Effector memory CD4-positive, alpha-beta T cell (primary cell): ENCODE results near the gene TLE3.

ENCODE experiments used
- DNase-seq, 3 donors: peaks; one replicate each; pipeline ENCODE4 v3.0.0-alpha.2; 2020
- H3K27ac ChIP-seq: 2 replicates; pipeline ENCODE4 v1.7.0; 2013; ENCODE audit warnings: mild to moderate bottlenecking, low read length, moderate library complexity; ENCODE audit not compliant: insufficient read depth, poor library complexity, severe bottlenecking
- H3K27me3 ChIP-seq: replicated peaks from 2 replicates; pipeline ENCODE4 v1.7.0; 2013; ENCODE audit warnings: mild to moderate bottlenecking, low read length; ENCODE audit not compliant: insufficient read depth, control insufficient read depth, poor library complexity, severe bottlenecking
- H3K36me3 ChIP-seq: 2 replicates; pipeline ENCODE4 v1.7.0; 2013; ENCODE audit warnings: mild to moderate bottlenecking, low read length, moderate library complexity; ENCODE audit not compliant: control insufficient read depth, insufficient read depth
- H3K4me1 ChIP-seq: 2 replicates; pipeline ENCODE4 v1.7.0; 2013; ENCODE audit warnings: low read length, mild to moderate bottlenecking; ENCODE audit not compliant: control insufficient read depth, insufficient read depth, poor library complexity, severe bottlenecking
- H3K4me3 ChIP-seq: 2 replicates; pipeline ENCODE4 v1.7.0; 2013; ENCODE audit warnings: low read length, low read depth, mild to moderate bottlenecking; ENCODE audit not compliant: insufficient read depth, poor library complexity, severe bottlenecking
- H3K9me3 ChIP-seq: 2 replicates; pipeline ENCODE4 v1.7.0; 2013; ENCODE audit warnings: mild to moderate bottlenecking, low read length, moderate library complexity; ENCODE audit not compliant: control insufficient read depth

TLE3 gene

DNA sequence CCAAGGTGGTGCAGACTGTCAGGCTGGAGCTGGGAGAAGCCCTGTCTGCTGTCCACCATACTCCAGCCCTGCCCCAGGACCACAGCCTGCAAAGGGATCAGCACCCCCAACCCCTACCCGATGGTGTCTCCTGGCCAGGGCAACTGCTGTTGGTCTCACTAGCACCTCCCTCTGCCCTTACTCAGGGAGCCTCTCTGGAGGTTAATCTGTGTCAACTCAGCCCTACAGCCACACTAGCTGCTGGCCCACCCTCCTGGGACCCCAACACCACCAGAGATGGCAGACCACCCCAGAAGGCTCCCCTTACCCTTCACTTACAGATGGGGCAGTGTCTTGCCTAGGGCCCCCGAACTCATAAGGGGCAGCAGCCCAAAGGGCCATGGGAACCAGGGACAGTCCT lies 65.2 kb downstream of the TLE3 start:
- Histone ChIP-seq H3K27ac (no peak overlapping the region), H3K9me3 (no peaks in the 10 kb centered on the region), H3K36me3 (no peaks in the 10 kb centered on the region), H3K27me3 (no peaks in the 10 kb centered on the region), H3K4me1 (no peaks in the 10 kb centered on the region), H3K4me3 (no peak overlapping the region)
- DNase-seq: no peak

DNA sequence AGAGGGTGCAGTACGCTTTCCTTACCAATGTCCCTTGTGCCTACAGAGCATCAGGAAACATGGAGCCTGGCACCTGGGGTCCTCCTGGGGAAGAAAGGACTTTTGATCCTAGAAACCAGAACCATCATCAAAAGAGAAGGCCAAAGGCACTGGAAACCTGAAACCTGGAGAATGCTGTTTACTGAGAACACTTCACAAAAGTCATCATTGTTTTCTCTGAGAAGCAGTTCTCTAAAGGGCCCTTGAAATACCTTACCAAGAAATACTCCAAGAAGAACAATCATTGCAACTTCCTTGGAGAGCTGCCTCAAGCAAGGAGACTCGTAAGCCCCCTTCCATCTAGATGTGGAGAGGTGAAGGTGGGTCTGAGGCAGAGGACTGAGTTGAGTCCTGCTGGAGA lies 66.0 kb downstream of the TLE3 start:
- DNase-seq: no peak
- no peaks in the 10 kb centered on the region for H3K27me3 ChIP-seq
- no peak overlapping the region for H3K27ac ChIP-seq
- H3K36me3 ChIP-seq: no peaks in the 10 kb centered on the region
- no peak overlapping the region for H3K4me3 ChIP-seq
- H3K9me3 ChIP-seq: no peaks in the 10 kb centered on the region
- H3K4me1 ChIP-seq: no peaks in the 10 kb centered on the region

DNA sequence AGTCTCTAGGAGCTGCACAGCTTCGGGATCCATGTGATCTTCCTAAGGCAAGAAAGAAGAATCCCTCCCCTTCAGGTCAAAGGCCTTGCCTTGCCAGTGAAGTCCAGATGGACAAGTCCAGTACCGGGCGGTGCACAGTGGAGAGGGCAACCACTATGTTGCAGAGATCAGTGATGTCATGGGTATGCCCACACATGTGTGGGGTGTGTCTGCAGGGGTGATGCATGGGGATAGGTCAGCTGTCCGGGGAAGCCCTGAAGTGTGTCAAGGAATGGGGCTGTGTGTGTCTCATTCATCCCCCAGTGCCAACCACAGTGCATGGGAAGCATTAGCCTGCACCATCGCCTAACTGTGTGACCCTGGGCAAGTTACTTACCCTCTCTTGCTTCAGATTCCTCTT lies 66.5 kb downstream of the TLE3 start:
- Histone ChIP-seq H3K36me3 (no peaks in the 10 kb centered on the region), H3K9me3 (no peaks in the 10 kb centered on the region), H3K27me3 (no peaks in the 10 kb centered on the region), H3K27ac (no peak overlapping the region), H3K4me3 (no peak overlapping the region), H3K4me1 (no peaks in the 10 kb centered on the region)
- DNase-seq: no peak

DNA sequence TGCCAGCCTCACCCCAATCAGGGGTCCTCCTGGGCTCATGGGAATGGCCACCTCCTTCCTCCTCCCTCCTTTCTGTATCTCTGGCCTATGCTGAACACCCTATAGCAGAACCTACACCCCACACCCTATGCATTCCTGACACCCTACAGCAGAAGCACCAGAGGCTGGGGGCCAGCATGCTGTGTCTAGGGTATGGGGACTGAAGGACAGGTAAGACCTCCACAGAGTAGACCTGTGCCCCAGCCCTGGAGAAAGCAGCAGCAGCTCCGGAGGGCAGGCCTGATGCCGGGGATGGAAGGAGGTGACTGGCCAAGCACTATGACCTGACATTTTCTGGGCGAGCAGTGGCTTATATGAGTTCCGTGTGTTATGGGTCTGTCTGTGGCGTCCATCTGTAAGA lies 66.9 kb downstream of the TLE3 start:
- no peaks in the 10 kb centered on the region for H3K27me3 ChIP-seq
- no peak for DNase-seq
- no peaks in the 10 kb centered on the region for H3K9me3 ChIP-seq
- no peak overlapping the region for H3K4me3 ChIP-seq
- no peaks in the 10 kb centered on the region for H3K36me3 ChIP-seq
- H3K4me1 ChIP-seq: no peaks in the 10 kb centered on the region
- no peak overlapping the region for H3K27ac ChIP-seq

DNA sequence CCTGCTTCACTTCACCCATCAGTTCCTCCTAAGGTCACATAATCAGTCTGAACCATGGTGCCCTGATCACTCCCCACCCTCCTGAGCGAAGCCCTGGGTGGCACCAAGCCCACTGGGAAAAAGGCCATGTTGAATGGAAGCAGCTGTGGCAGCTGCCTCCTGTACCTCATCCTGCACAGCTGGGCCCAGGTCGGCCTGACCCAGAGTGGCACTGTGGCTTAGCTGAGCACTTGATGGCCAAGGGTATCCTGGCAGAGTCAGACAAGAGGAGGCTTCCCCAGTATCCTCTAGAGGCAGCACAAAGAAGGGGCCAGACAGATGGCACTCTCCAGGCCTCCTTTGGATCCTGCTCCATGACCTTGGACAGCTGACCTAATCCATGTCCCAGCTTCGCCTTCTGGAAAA lies 68.4 kb downstream of the TLE3 start:
- Histone ChIP-seq H3K9me3 (no peaks in the 10 kb centered on the region), H3K27me3 (no peaks in the 10 kb centered on the region), H3K27ac (no peak overlapping the region), H3K4me1 (peaks cover under 1% of the 10 kb centered on the region), H3K36me3 (no peaks in the 10 kb centered on the region), H3K4me3 (no peak overlapping the region)
- DNase-seq: no peak

DNA sequence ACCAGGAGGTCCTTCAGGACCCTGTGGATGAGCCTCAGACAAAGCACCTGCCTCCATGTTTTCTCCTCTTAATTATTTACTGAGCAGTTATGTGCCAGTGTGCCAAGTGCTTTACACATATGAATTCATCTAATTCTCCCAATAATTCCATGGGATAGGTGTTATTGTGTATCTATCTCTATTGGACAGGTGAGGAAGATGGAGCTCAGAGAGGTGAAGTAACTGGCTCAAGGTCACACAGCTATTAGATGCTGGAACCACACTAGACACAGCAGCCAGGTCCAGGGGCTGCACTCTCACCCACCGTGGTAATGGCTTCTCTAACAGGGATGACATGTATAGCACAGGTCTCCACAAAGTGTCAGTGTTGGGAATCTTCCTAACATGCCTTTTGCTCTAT lies 70.2 kb downstream of the TLE3 start:
- Histone ChIP-seq H3K27ac (no peak overlapping the region), H3K9me3 (no peaks in the 10 kb centered on the region), H3K27me3 (no peaks in the 10 kb centered on the region), H3K4me3 (no peak overlapping the region), H3K36me3 (no peaks in the 10 kb centered on the region), H3K4me1 (peaks cover 16% of the 10 kb centered on the region)
- no peak for DNase-seq

DNA sequence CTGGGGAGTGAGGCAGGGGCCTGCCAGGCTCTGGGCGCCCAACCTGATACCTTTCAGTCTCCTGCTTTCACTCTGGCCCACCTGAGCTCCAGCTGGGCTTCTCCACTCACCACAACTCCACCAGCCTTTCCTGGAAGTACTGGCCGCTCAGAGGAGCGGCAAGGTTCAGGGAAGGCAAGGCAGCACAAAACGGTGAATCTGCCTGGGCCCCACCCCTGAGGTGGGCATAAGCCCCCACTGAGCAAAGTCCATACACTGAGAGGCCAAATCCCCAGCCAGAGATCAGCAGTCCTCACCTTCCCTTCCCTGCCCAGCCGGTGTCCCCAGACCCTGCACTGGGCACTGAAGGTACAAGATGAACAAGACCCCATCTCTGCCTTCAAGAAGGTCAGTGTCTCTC lies 70.7 kb downstream of the TLE3 start:
- no peaks in the 10 kb centered on the region for H3K27me3 ChIP-seq
- H3K4me1 ChIP-seq: peaks cover 16% of the 10 kb centered on the region
- no peak overlapping the region for H3K27ac ChIP-seq
- no peaks in the 10 kb centered on the region for H3K36me3 ChIP-seq
- no peak for DNase-seq
- no peak overlapping the region for H3K4me3 ChIP-seq
- no peaks in the 10 kb centered on the region for H3K9me3 ChIP-seq

DNA sequence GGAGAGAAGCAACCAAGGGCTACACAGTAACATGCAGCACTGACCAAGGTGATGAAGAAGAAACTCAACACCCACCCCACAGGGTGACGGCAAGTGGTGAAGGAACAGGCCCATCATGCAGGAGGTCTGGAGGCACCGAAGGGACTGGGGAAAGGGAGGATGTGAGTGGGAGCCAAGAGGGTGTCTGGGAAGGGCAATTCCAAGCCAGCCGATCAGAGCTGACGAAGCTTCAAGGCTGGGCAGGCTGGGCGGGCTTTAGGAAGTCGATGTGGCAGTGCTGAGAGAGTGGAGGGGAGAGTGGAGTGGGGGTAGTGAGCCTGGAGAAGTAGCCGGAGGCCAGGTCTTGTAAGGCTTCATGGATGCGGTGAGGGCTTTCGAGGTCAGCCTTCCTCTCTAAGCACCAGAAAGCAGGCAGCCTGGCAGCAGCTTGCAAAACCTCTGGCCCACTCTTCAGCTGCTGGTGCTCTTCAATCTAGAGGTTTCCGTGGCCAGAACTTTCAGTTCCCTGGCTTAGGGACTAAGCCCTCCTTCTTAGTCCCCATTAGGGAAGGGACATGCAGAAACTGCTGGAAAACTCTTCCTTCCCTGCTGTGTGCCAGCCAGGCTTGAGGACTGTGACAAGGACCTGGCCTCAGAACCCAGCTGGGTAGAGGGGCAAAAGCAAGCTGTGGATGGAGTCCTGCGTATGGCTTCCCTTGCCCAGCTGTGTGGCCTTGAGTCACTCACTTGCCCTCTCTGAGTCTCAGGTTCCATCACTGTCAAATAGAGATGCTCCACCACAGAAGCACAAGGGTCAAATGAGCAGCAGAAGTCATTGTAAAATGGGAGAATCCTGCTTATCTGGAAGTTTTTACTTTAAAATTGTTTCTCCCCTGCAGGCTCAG lies 72.1 kb downstream of the TLE3 start:
- DNase-seq: no peak
- no peaks in the 10 kb centered on the region for H3K36me3 ChIP-seq
- H3K27me3 ChIP-seq: no peaks in the 10 kb centered on the region
- no peak overlapping the region for H3K27ac ChIP-seq
- no peak overlapping the region for H3K4me3 ChIP-seq
- peaks cover 16% of the 10 kb centered on the region for H3K4me1 ChIP-seq
- H3K9me3 ChIP-seq: no peaks in the 10 kb centered on the region

DNA sequence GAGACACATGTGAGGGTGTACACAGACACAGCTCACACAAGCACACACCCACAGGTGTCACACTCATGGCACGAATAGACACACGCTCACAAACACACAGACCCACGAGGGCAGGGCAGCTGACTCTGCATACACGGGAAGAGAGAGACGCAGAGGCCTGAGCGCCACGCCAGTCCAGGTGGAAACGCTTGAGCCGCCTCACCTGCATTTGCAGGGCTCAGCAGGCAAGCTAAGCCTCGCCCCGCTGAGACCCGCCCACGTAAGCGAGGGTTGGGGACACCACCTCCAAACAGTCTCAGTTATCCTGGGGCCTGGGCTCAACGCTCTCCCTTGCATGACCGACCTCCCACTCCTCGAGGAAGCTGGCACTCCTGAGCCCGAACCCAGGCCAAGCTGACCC lies 73.2 kb downstream of the TLE3 start:
- Histone ChIP-seq H3K27me3 (no peaks in the 10 kb centered on the region), H3K4me3 (no peak overlapping the region)

DNA sequence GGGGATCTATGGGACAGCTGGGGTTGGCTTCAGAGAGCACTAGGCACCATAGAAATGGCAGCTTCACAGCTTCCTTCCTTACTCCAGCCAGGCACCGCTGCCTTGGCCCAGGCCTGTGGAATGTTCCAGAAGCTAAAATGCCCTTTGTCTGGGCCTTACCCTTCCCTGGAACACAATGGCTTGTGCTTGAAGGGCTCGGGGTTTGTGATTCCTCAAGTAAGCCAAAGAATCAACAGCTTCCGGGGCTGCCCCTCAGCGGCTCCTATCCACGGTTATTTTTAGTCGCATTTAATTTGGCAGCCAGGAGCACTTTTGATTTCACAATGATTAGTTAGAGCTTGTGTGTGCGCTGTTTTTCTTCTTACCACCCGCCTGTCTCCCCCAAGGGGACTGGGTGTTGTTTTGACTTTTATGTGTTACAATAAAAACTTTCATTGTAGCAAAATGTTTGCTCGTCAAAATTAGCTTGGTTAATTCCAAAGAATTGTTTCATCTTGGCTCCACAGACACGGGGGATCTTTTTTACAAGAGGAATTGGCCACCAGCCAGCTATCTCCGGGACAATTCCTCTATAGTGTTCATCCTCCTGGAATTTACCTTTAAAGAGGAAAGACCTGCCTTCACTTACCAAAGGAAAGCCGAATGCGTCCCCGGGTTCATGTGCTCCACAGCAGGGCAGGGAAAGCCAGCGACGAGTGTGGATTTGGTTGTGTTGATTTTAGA lies 73.8 kb downstream of the TLE3 start:
- H3K27ac ChIP-seq: no peak overlapping the region
- DNase-seq: no peak
- H3K27me3 ChIP-seq: no peaks in the 10 kb centered on the region
- H3K4me1 ChIP-seq: peaks cover 16% of the 10 kb centered on the region
- H3K4me3 ChIP-seq: no peak overlapping the region
- H3K9me3 ChIP-seq: no peaks in the 10 kb centered on the region
- H3K36me3 ChIP-seq: no peaks in the 10 kb centered on the region

More for the DNA sequence above, 73.2 kb downstream of the TLE3 start:
- no peaks in the 10 kb centered on the region for H3K36me3 ChIP-seq
- no peak for DNase-seq
- H3K4me1 ChIP-seq: peaks cover 16% of the 10 kb centered on the region
- no peaks in the 10 kb centered on the region for H3K9me3 ChIP-seq
- no peak overlapping the region for H3K27ac ChIP-seq
